Measurements from ENCODE around the gene MIEF2.

The MIEF2 gene

DNA sequence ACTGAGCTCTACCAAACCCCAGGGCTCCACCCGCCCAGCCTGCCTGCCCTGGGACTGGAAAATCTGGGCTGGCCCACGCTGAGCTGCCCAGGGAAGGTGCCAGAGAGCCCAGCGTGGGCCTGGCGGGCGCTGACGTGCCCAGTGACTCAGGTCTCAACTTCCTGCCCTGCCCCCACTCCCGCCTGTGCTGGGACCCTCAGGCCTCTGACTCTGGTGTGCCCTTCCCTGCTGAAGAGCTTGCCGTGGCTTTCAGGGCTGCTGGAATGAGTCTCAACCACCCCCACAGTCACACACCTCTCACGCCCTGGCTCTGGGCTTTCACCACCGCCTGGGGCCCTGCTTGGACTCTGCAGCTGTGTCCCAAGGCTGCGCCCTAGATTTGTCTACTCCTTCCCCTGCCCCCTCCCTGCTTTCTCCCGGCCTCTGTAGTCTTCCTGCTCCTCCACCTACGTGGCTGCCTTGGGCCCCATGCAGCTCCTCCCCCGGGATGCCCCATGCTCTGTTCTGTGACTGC lies 24.7 kb upstream of the MIEF2 start:
- no peak for DNase-seq

DNA sequence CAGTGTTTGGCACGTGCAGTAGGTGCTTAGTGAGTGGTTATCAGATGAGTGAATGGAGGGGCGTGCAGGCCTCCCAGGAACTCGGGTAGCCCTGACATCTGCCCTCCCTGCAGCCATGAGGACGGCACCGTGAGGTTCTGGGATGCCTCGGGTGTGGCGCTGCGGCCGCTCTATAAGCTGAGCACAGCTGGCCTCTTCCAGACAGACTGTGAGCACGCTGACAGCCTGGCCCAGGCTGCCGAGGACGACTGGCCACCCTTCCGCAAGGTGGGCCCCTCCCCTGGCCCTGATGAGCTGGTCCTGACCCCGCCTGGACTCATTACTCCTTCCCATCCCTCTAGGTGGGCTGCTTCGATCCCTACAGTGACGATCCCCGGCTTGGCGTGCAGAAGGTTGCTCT lies 24.0 kb upstream of the MIEF2 start:
- DNase-seq = no peak

DNA sequence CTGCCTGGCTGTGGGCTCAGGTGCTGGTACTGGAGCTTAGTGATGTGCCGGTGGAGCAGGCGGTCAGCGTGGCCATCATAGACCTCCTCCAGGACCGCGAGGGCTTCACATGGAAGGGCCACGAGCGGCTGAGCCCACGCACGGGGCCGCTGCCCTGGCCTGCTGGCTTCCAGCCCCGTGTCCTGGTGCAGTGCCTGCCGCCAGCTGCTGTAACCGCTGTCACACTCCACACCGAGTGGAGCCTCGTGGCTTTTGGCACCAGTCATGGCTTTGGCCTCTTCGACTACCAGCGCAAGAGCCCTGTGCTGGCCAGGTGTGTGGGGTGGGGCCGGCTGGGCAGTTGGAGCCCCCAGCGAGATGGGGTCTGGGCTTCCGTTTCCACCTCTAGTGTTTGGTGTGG lies 23.0 kb upstream of the MIEF2 start:
- no peak for DNase-seq

DNA sequence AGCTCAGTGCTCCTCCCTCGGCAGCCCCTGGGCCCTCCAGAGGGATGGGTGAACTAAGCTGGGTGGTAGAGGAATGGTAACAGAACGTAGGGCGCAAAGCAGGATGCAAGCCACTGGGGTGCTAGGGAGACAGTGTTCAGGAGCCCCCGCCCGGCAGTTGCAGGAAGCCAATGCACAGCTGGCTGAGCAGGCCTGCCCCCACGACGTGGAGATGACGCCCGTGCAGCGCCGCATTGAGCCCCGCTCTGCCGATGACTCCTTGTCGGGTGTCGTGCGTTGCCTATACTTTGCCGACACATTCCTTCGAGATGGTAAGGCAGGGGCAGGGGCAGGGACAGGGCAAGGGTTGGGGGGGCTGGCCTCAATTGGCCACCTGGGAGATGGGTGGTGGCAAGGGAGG lies 22.2 kb upstream of the MIEF2 start:
- DNase-seq = no peak

DNA sequence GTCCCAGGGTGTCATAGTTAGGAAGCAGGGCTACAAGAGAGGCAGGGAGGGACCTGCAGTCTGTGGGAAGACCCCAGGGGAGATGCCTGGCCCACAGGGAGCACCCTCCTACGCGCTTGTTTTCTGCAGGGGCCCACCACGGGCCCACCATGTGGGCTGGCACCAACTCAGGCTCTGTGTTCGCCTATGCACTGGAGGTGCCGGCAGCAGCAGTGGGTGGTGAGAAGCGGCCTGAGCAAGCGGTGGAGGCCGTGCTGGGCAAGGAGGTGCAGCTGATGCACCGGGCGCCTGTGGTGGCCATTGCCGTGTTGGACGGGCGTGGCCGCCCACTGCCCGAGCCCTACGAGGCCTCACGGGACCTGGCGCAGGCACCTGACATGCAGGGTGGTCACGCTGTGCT lies 20.0 kb upstream of the MIEF2 start:
- no peak for DNase-seq

DNA sequence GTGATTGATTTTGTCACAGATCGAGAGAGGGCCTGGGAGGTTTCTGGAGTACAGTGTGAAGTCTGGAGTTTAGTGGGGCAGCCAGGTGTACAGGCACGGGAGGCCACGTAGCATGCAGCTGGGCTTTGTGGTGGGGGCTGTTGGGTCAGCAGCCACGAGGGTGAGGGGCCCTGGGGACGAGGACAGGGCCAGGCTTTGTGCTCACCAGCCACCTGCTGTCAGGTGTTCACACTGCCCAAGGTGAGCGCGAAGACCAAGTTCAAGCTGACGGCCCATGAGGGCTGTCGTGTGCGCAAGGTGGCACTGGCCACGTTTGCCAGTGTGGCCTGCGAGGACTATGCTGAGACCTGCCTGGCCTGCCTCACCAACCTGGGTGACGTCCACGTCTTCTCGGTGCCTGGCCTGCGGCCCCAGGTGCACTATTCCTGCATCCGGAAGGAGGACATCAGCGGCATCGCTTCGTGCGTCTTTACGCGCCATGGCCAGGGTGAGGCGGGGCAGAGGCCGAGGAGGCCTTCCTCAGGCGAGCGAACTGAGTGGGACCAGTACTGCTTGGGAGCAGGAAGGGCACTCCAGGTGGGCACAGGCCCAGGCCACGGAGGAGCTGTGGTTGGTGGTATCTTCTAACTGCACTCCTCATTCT lies 19.1 kb upstream of the MIEF2 start:
- DNase-seq = no peak

DNA sequence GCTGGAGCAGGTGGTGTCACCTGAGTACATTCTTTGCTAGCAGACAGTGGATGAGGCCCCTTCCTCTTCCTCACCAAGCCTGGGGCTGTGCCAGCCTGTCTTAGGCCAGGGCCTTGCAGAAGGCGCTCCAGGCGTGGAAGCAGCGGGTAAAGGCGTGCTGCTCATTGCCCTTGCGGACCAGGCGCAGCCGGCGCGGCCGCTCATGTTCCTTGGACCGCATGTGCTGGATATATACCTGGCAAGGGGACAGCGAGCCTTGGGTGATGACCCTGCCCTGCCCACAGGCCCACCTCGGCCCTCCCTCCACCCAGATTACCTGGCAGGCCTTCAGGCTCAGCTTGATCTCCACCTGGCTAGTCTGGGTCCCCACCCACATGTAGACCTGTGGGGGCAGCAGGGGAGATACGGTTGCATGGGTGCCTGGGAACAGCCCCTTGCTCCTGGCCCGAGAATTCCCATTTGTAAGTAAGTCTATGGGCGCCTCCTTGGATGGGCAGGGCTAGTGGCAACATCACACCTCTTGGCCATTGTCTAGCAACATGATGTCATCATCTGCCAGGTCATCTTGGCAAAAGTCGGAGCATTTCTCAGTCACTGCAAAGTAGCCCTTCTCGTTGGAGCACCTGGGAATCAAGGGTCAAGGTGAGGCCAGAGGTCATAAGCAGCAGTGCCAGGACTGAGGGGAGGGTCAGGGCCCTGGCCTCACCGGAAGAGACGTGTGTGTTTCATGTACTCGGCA lies 15.3 kb upstream of the MIEF2 start:
- DNase-seq = no peak

DNA sequence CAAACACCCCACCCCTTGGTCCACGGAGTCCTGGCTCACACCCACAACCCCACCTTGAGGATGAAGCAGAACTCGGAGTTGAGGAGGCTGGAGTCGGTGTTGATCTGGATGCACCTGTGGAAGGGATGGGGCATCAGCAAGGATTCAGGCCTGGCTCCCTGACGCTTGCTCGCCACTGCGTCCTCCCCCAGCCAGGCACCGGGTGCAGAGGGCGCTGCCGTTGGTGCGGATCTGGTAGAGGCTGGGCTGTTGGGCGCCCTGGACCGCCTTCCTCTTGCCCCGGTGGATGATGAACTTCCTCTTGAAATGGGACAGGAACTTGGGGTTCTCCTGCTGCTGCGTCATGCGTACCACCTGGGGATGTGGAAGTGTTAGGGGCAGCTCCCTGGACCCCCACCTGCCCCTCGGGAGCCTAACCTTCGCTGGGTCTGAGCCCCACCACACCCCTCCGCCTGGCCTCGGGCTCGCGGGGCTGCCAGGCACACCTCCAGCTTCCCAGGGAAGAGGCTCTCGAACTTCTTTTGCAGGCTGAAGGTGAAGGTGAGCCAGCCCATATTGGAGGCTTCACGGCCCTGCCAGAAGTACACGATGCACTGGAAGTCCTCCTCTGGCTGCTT lies 14.2 kb upstream of the MIEF2 start:
- no peak for DNase-seq

DNA sequence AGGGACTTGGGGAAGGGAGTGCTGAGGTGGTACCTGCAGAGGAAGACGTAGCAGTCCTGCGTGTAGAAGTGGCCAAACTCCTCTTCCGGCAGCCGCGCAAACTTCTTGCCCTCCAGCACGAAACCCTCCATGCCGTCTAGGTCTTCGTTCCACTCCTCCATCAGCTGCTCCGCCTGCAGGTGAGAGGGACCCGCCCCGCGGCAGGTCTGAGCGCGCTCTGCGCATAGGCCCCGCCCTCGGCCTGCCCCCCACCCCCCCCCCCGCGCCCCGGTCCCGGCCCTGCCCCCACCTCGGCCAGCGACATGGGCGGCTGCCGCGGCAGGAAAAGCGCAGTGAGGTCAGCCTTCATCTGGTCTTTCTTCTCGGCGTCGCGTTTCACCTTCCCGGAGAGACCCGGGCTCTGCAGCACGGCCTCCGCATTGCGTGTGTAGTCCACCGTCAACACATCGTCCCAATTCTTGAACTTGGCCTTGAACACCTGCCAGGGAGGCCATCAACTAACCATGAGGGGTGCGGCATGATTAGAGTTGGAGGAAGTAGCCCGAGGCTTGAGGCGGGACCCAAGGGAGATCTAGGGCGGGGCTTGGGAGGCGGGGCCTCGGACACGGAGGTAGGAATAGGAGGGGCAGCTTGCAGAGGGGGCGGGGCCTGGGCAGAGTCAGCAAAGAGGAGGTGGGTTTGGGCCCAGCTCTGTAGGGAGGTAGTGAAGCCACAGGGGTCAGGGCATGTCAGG lies 13.4 kb upstream of the MIEF2 start:
- peak; percentile 89 for DNase-seq

DNA sequence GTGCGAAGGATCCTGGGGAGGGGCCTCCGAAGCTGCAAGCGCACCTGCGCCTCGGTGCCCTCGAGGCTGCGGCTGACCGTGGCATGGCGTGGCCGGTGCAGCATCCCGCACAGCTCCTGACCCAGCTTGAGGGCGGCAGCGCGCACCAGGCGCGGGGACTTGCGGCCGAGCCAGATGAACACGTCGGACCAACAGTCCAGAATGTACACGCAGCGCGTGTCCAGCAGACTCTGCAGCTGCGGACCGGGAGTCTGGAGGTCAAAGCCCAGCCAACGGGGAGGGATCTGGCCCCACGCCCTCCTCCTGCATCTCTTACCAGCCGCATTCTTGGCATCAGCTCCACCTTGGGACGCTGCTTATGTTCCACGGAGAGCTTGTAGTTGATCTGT lies 12.9 kb upstream of the MIEF2 start:
- no peak for DNase-seq

DNA sequence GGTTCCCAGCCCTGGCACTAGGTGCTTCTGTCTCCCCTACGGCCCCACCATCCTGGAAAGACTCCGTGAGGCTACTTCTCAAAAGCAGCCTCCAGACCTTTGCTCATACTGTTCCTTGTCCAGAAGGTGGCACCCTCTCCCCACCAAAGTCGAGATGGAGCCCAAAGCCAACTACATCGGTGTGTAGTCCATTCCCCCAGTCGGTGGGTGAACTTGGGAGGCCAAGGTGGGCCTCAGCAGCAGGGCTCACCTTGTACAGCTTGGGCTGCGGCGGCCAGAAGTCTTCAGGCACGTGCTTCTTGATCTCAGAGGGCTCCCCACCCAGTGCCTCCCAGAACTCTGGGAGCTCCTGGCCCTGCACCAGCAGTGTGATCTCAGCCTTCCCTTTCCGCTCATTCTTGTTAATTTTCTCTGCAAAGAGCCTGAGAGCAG lies 12.1 kb upstream of the MIEF2 start:
- peak; percentile 72 for DNase-seq

DNA sequence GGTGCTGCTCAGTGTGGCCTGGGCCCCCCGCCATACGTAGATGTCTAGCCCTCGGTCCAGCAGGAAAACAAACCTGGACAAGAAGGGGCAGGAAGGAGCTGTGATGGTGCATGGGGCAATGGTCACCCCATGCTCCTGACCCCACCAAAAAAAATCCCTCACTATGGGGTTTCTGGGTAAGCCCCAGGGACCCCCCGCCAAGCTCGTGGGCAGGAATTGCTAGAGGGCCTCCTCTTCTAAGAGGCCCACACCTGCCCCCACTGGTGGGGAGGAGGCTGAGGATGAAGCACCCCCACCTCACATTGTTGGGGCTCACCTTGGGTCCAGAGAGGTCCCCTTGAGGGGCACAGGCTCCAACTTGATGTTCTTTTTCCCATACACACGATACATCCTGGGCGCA lies 11.7 kb upstream of the MIEF2 start:
- no peak for DNase-seq

DNA sequence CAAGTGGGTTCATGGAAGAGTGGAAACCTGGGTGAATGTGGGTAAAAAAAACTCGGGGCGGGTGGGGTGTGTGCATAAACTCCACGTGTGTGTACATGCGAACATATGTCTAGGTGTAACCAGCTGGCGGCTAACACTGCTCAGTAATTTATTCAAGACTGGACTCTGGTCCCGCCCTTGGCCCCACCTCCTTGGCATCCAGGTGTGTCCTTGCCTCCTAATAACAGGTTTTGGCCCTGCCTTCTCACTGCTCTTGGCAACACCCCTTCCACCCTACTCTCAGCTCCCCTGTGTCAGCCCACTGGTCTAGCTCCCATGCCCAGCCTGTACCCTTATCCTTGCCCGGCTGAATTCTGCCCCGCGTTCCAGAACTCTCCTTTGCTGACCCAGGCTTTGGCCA lies 10.2 kb upstream of the MIEF2 start:
- DNase-seq = no peak

DNA sequence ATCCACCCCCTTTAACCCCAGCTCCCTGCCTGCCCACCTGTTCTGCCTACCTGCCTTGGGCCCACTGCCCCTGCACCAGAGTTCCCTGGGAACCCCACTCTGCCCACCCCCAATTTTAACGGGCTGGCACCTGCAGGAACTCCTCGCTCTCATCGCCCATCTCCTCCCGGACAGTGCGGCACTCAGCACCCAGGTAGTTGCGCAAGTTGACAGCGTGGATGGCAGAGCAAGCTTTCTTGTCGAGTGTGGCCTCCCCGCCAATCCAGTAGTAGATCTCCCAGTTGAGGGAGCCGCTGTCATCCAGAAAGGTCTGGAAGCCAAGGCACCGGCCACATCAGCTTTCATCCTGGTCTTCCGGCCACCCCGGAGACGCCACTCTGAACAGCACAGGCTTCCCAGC lies 9.8 kb upstream of the MIEF2 start:
- no peak for DNase-seq

DNA sequence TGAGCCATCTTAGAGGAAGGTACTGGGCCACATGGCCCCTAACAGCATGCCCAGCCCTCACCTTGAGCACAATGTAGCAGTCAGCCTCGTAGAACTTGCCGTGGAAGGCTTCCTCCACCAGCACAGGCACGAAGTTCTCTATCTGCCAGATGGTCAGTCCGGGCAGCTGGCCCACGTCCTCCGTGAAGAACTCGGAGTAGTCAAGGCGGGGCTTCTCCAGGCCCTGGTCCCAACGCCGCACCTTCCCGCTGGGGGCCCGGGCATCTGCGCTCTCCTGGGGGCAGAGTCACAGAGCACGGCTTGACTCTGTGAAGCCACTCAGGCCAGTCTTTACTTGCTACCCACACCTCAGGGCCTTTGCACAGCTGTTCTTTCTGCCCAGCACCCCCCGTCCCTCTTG lies 9.3 kb upstream of the MIEF2 start:
- no peak for DNase-seq

DNA sequence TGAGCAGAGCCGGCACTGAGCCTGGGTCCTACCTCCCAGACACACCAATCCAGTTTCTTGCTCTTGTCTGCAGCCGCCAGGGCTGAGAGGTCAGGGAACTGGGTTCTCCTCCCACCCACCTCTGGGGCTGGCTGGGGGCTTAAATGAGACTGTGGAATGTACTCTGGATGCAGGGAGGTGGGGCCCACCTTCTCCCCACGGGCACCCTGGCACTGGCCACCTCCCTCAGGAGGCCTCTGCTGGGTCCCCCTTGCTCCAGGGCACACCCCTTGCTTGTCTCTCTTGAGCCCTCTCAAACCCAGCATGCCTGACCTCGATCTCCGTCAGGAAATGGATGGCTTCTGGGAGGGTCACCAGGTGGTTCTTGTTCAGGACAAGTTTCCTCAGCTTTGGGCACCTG lies 8.3 kb upstream of the MIEF2 start:
- no peak for DNase-seq

DNA sequence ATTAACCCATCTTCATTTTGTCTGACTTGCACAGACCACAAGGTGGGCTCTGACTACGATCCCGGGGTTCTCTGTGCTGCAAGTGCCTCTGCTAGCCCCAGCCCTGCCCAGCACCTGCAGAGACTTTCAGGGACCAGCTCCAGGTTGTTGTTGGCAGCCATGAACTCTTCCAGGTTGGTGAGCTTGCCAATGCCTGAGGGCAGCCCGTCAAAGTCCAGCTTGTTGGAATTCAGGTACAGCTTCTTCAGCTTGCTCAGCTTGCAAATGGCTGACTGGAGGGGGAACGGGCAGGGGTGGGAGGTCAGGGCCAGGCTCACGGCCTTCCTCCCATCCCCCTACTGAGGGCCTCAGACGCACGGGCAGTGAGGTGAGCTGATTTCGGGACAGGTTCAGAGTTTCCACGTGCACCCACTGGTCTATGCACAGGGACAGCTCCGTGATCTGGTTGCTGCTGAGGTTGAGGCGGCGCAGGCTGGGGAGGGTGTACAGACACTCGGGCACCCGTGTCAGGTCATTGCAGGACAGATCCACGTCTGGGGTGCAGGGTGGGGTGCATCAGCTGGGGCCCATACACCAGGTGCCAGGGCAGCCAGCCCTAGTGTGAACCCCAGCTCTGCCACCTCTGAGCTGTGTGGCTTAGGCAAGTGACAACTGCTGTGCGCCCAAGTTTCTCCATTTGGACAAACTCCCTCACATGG lies 7.1 kb upstream of the MIEF2 start:
- DNase-seq = no peak

DNA sequence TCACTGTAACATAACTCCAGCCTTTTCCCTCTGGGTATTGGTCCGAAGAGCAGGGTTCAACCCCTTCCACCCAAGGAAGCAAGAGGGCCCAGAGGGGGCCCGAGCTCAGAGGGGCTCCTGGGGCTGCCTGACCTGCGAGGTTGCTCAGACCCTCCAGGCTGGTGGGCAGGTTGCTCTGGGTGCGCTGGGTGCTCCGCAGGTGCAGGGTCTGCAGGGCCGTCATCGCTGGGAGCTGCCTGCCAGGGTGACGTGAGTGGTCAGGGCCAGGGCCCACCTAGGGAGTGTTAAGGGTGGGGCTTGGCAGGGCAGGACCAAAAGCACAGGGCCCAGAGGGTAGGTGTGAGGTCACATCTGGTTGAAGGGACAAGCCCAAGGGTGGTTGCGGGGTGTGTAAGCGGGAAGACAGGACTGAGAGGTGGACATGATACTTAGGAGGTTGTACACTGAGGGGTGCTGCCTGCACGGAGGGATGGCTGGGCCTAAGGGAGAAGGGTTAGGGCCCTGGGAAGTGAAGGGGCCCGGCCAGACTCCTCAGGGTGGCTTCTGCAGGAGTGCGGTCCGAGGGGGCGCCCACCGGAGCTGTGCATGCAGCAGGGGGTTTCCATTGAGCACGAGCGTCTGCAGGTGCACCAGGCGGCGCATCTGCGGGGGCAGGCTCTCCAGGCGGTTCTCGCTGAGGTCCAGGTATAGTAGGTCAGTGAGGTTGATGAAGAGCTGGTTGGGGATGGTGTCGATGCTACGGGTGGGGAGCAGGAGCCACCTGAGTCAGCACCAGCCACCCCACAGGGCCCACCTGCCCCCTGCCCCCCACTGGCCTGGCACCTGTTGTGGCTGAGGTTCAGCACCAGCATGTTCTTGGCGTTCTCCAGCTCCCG lies 6.3 kb upstream of the MIEF2 start:
- DNase-seq = no peak

DNA sequence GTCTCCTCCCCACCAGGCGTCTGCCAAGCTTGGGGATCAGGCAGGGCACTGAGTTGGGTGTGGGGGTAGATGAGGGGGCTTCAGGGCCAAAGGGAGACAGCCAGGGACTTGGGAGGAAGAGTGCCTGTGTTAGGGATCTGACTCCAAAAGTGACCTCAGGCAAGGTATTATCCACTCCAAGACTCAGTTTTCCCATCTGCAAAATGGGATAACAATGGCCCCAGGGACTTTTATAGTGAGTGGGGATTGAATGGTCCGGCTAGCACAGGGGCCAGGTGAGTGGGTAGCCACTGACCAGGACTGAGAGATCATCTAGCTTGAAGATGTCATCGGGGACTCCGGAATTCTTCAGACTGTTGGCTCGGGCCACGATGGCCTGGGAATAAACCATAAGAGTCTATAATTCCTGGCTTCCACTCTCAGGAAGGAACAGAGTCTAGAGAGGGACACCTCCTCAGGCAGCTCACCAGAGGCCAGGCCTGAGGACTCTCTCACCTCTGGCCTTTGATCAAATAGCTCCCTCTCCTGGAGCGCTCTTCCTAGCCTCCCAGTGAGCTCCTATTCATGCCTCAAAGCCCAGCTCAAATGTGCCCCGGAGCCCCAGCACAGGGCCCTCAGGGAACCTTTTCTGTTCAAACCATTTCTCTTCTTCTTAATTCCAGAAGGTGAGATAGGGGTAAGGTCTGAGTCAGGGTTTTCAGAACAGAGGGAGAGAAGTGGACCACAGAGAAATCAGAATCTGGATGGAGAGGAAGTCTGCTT lies 5.4 kb upstream of the MIEF2 start:
- no peak for DNase-seq

DNA sequence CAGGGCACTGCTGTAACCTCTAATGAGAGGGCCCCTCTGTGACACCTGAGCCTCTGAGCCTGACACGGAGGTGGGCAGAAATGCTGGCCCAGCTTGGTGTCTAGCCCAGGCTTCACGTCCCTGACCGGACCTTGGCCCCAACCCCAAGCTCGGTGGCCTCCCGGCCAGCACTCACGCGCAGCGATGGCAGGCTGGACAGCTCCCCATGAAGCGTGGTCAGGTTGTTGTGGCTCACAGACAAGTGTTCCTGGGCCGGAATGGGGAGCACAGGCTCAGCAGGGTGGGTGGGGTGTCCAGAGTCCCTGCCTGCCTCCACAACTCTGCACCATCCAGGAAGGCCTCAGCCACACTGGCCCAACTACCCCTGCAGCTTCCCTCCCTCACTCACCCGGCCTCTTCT lies 4.1 kb upstream of the MIEF2 start:
- DNase-seq = no peak

DNA sequence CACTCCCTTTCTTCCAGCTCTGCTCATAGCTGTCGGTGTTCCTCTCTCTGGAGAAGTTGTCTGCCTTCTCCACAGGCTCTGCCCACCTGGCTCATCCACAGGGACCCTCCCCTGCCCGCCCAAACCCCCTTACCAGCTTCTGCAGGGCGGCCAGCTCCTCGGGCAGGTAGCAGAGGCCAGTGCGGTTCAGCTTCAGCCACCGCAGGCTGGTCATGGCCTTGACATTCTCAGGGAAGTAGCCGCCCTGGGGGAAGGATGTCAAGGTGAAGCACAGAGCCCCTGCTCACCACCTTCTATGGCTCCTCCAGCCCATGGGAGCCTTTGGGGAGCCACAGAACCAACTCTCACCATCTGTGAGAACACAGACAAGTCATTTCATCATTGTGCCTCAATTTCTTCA lies 3.7 kb upstream of the MIEF2 start:
- no peak for DNase-seq

Measured in NCI-H748 treated with DMSO at 0.1 percent for 48 hours (cell line).